ENCODE data around the gene ZNF536.

- TF ChIP-seq CTCF (IDR thresholded peaks at IDR 0.05) (no peak), POLR2AphosphoS5 (IDR thresholded peaks at IDR 0.05) (no peak), POLR2A (IDR thresholded peaks at IDR 0.05) (no peak)
Measured at GRCh38 chr19:30577551-30578105, 205.4 kb downstream of the ZNF536 start.
